Measurements from ENCODE around the gene SLC7A9.
"Not testable (repeated sequence)": the region's sequence is repeated elsewhere in the genome, so short reads cannot be mapped to it uniquely, and the experiment has no call there.

SLC7A9 gene

GRCh38 chr19:32824191-32824751 is 45.3 kb downstream of the SLC7A9 start:
- no peak for DNase-seq

- DNase-seq = no peak
These were observed 45.8 kb downstream of the SLC7A9 start for GRCh38 chr19:32823747-32824102.

GRCh38 chr19:32822916-32823746 is 46.4 kb downstream of the SLC7A9 start:
- no peak for DNase-seq

- no peak for DNase-seq
These were observed 49.9 kb downstream of the SLC7A9 start for GRCh38 chr19:32819419-32820400.

GRCh38 chr19:32818536-32818935 is 51.0 kb downstream of the SLC7A9 start:
- DNase-seq = no peak

- no peak for DNase-seq
These were observed 51.7 kb downstream of the SLC7A9 start for GRCh38 chr19:32817569-32818476.

GRCh38 chr19:32816555-32817099 is 52.9 kb downstream of the SLC7A9 start:
- no peak for DNase-seq

- DNase-seq = no peak
These were observed 54.9 kb downstream of the SLC7A9 start for GRCh38 chr19:32814624-32815023.

GRCh38 chr19:32813862-32814425 is 55.6 kb downstream of the SLC7A9 start:
- DNase-seq = no peak

- no peak for DNase-seq
These were observed 57.0 kb downstream of the SLC7A9 start for GRCh38 chr19:32812571-32812970.

GRCh38 chr19:32812036-32812435 is 57.5 kb downstream of the SLC7A9 start:
- no peak for DNase-seq

GRCh38 chr19:32811151-32811550 is 58.4 kb downstream of the SLC7A9 start:
- DNase-seq = no peak

GRCh38 chr19:32810452-32810851 is 59.1 kb downstream of the SLC7A9 start:
- no peak for DNase-seq

GRCh38 chr19:32809754-32810153 is 59.8 kb downstream of the SLC7A9 start:
- DNase-seq = no peak

- no peak for DNase-seq
These were observed 60.3 kb downstream of the SLC7A9 start for GRCh38 chr19:32809254-32809653.

GRCh38 chr19:32808236-32808635 is 61.3 kb downstream of the SLC7A9 start:
- no peak for DNase-seq

GRCh38 chr19:32802840-32803239 is 66.7 kb downstream of the SLC7A9 start:
- no peak for DNase-seq

GRCh38 chr19:32800754-32801153 is 68.8 kb downstream of the SLC7A9 start:
- no peak for DNase-seq

- no peak for DNase-seq
These were observed 69.4 kb downstream of the SLC7A9 start for GRCh38 chr19:32800191-32800590.

GRCh38 chr19:32798201-32798600 is 71.4 kb downstream of the SLC7A9 start:
- no peak for DNase-seq

GRCh38 chr19:32789429-32789828 is 80.1 kb downstream of the SLC7A9 start:
- DNase-seq = no peak

GRCh38 chr19:32787895-32788294 is 81.7 kb downstream of the SLC7A9 start:
- not testable (repeated sequence) for DNase-seq
